HepG2 (cell line): ENCODE measurements around the gene MYO1E. TPM values are rescaled to one million over a fixed set of nuclear protein-coding genes. Genes with fewer than 3 reads are reported as not detected.

Source experiments
- ATAC-seq: fragments of 200-7000 bp; cut with Tn5 transposase; 3 replicates; pipeline ENCODE4 v1.9.1; 2020; ENCODE audit warnings: mild to moderate bottlenecking, moderate library complexity
- BruUV-seq: library from RNA; stranded (reverse); fragments of 400-500 nt; replicated peaks from 2 replicates; lab custom pipeline; 2021; lab: Mats Ljungman, UMichigan
- CTCF ChIA-PET: fragments of 300-600 bp; formaldehyde crosslinking; extraction: SDS; loops from one replicate; lab custom pipeline; 2021; ENCODE audit warnings: low total read pairs, inconsistent platforms, low intra/inter-chr PET ratio; lab: Yijun Ruan, JAX
- POLR2A ChIA-PET: fragments of 350-600 bp; sonication (Branson Sonifier 250); formaldehyde crosslinking; loops from one replicate; lab custom pipeline; 2020; ENCODE audit warnings: antibody characterized with exemption, inconsistent platforms; lab: Yijun Ruan, JAX
- DNase-seq: peaks from one replicate; pipeline ENCODE4 v3.0.0-alpha.2; 2015; ENCODE audit warnings: low spot score
- FAIRE-seq: peaks from 3 replicates; lab custom pipeline; 2011; peaks lifted over from hg19 to GRCh38; lab: Jason Lieb, UNC
- H2AFZ ChIP-seq: one replicate; pipeline ENCODE4 v1.6.1; 2011; ENCODE audit warnings: low read length, inconsistent platforms
- H3K27ac ChIP-seq: fragments of 300-600 bp; 3 replicates; pipeline ENCODE4 v1.8.0; 2011; ENCODE audit warnings: mixed run types, mild to moderate bottlenecking, mixed read lengths, low read length, inconsistent platforms; ENCODE audit not compliant: insufficient read depth; ENCODE audit errors: extremely low read length
- H3K27me3 ChIP-seq, 2 experiments: fragments of 200-600 bp in 1 of 2; 2 replicates in 1 of 2; 3 replicates in 1 of 2; pipeline versions ENCODE4 v1.6.0 to v1.8.0; 2011; ENCODE audit warnings: low read length in 2 of 2, mild to moderate bottlenecking in 2 of 2, moderate library complexity in 2 of 2, inconsistent platforms in 1 of 2; ENCODE audit not compliant: insufficient read depth in 2 of 2, control insufficient read depth in 1 of 2
- H3K36me3 ChIP-seq, 2 experiments: fragments of 200-600 bp in 1 of 2; replicated peaks in 1 of 2; 2 replicates in 1 of 2; 3 replicates in 1 of 2; pipeline versions ENCODE4 v1.5.1 to v1.8.0; 2011; ENCODE audit warnings: low read length in 2 of 2, inconsistent platforms in 1 of 2; ENCODE audit not compliant: insufficient read depth in 2 of 2, control insufficient read depth in 1 of 2
- H3K4me1 ChIP-seq: 2 replicates; pipeline ENCODE4 v1.5.1; 2012; ENCODE audit warnings: low read length, inconsistent platforms; ENCODE audit not compliant: insufficient read depth
- H3K4me2 ChIP-seq: 2 replicates; pipeline ENCODE4 v1.6.0; 2011; ENCODE audit warnings: low read depth, low read length, inconsistent platforms
- H3K4me3 ChIP-seq, 3 experiments: fragments of 200-600 bp in 1 of 3; sonication (generic), shearing (Covaris generic) in 1 of 3; replicated peaks in 1 of 3; 2 replicates each; pipeline ENCODE4 v1.5.1; 2011 to 2016; ENCODE audit warnings: low read length in 3 of 3, inconsistent platforms in 2 of 3, low read depth in 2 of 3, mild to moderate bottlenecking in 2 of 3, control low read depth in 1 of 3, mixed read lengths in 1 of 3; ENCODE audit not compliant: insufficient read depth in 1 of 3
- H3K79me2 ChIP-seq: one replicate; pipeline ENCODE4 v1.6.1; 2011; ENCODE audit warnings: low read length, inconsistent platforms; ENCODE audit not compliant: insufficient read depth
- H3K9ac ChIP-seq: 2 replicates; pipeline ENCODE4 v1.6.0; 2011; ENCODE audit warnings: mild to moderate bottlenecking, low read depth, low read length, inconsistent platforms; ENCODE audit not compliant: insufficient read depth
- H3K9me3 ChIP-seq: 2 replicates; pipeline ENCODE4 v1.5.1; 2012; ENCODE audit warnings: mild to moderate bottlenecking, low read length
- H4K20me1 ChIP-seq: 2 replicates; pipeline ENCODE4 v1.6.0; 2011; ENCODE audit warnings: inconsistent platforms, mild to moderate bottlenecking, low read length, moderate library complexity; ENCODE audit not compliant: insufficient read depth
- HHEX ChIP-seq: IDR thresholded peaks from 2 replicates; pipeline ENCODE4 v1.6.1; 2016; ENCODE audit warnings: control low read depth
- RFX5 ChIP-seq: IDR thresholded peaks from 2 replicates; pipeline ENCODE4 v1.6.1; 2011; ENCODE audit warnings: low read depth, low read length, improper control_type of control experiment
- TSC22D2 ChIP-seq: sonication (generic); formaldehyde crosslinking; IDR thresholded peaks from 2 replicates; pipeline ENCODE4 v1.5.1; 2020; ENCODE audit warnings: missing genetic modification reagents, mild to moderate bottlenecking, borderline replicate concordance
- XBP1 ChIP-seq: sonication (generic); formaldehyde crosslinking; IDR thresholded peaks from 2 replicates; pipeline ENCODE4 v1.5.0; 2020; ENCODE audit warnings: missing genetic modification reagents
- ZNF572 ChIP-seq: sonication (generic); formaldehyde crosslinking; IDR thresholded peaks from 2 replicates; pipeline ENCODE4 v1.5.1; 2020; ENCODE audit warnings: mild to moderate bottlenecking, missing genetic modification reagents
- ZNF841 ChIP-seq: sonication (generic); formaldehyde crosslinking; IDR thresholded peaks from 2 replicates; pipeline ENCODE4 v1.8.1; 2023; ENCODE audit warnings: missing genetic modification reagents, borderline replicate concordance
- ZNF891 ChIP-seq: sonication (generic); formaldehyde crosslinking; IDR thresholded peaks from 2 replicates; pipeline ENCODE4 v1.5.0; 2020; ENCODE audit warnings: mild to moderate bottlenecking, missing genetic modification reagents
- WGBS: methylation state at CpG from one replicate; pipeline ENCODE4 v1.1.6; 2017; ENCODE audit warnings: low lambda C conversion rate; 5-methylcytosine and 5-hydroxymethylcytosine counted together
- in situ Hi-C: cut with HindIII; loops from 2 replicates; pipeline ENCODE4 v1.10.0; 2017; ENCODE audit warnings: low pct_unique_long_range_greater_than_20kb; ENCODE audit not compliant: extremely low pct_ligation_motif_present
- intact Hi-C: fragments of 100-400 bp; cut with micrococcal nuclease; formaldehyde crosslinking; loops from one replicate; pipeline ENCODE4 v1.10.0; 2022; ENCODE audit not compliant: unreplicated experiment
- polyA plus RNA-seq, 8 experiments: library from polyadenylated mRNA; depleted of rRNA in 3 of 8; stranded (reverse) in 7 of 8; unstranded in 1 of 8; fragments of >200 nt; fragmentation: Illumina TruSeq in 4 of 8; extraction: Trizol in 4 of 8; gene quantifications; 2 replicates each; pipeline versions ENCODE4 v1.2.1 to v1.2.3, GENCODE V29; 2011 to 2016; ENCODE audit warnings: low read depth in 4 of 8, missing spikeins in 1 of 8, mixed read lengths in 1 of 8; ENCODE audit not compliant: insufficient read depth in 1 of 8
- total RNA-seq, 5 experiments: library from RNA; depleted of rRNA; stranded (reverse); fragments of >200 nt; fragmentation: Illumina TruSeq; extraction: Trizol; gene quantifications; 2 replicates each; pipeline ENCODE4 v1.2.3, GENCODE V29; 2016; ENCODE audit warnings: low read depth in 1 of 5
- TF ChIP-seq, protein P1 (sequence below): sonication (generic); formaldehyde crosslinking; IDR thresholded peaks from 2 replicates; pipeline ENCODE4 v1.5.0; 2020; ENCODE audit warnings: mild to moderate bottlenecking, missing genetic modification reagents, borderline replicate concordance
- TF ChIP-seq, protein P2 (sequence below): sonication (generic); formaldehyde crosslinking; IDR thresholded peaks from 2 replicates; pipeline ENCODE4 v1.4.0; 2020; ENCODE audit warnings: missing genetic modification reagents
- TF ChIP-seq, protein P3 (sequence below): sonication (generic); formaldehyde crosslinking; IDR thresholded peaks from 2 replicates; pipeline ENCODE4 v1.8.0; 2022; ENCODE audit warnings: mild to moderate bottlenecking, missing genetic modification reagents; ENCODE audit not compliant: insufficient replicate concordance

MYO1E gene
- total and polyA plus RNA-seq, 2 of the 13 experiments (the other 11 are each of a cell fraction or from before 2014, with no cell fraction given), result 15.7 to 25.1 TPM

DNA sequence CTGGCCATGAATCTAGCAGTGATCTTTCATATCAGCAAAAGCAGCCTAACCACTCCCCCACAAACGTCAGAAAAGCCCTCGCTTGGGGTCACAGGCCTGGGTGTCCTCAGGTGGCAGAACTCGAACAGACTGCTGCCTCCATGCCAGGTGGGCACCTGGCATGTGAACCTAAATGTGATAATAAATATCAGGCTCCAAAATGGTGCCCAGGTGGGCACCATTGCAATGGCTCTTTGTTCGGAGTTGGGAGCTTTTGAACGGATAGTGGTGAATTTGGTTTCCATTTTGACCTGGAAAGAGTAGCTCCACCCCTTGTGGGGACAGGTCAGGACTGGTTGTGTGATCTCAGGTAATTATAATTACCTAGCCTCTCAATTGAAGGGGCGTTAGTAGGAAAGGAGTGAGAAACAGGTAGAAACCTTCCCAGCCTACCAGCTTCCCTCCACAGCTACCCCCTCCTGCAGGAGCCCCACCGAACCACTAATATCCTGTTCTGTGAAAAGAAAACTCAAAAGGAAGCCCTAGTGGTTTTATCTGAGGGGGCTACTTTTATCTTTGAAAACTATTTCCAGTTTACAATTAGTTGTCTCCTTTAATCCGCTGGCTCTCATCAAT lies 18.1 kb downstream of the MYO1E start (continued):
- TF ChIP-seq, protein P1, sequence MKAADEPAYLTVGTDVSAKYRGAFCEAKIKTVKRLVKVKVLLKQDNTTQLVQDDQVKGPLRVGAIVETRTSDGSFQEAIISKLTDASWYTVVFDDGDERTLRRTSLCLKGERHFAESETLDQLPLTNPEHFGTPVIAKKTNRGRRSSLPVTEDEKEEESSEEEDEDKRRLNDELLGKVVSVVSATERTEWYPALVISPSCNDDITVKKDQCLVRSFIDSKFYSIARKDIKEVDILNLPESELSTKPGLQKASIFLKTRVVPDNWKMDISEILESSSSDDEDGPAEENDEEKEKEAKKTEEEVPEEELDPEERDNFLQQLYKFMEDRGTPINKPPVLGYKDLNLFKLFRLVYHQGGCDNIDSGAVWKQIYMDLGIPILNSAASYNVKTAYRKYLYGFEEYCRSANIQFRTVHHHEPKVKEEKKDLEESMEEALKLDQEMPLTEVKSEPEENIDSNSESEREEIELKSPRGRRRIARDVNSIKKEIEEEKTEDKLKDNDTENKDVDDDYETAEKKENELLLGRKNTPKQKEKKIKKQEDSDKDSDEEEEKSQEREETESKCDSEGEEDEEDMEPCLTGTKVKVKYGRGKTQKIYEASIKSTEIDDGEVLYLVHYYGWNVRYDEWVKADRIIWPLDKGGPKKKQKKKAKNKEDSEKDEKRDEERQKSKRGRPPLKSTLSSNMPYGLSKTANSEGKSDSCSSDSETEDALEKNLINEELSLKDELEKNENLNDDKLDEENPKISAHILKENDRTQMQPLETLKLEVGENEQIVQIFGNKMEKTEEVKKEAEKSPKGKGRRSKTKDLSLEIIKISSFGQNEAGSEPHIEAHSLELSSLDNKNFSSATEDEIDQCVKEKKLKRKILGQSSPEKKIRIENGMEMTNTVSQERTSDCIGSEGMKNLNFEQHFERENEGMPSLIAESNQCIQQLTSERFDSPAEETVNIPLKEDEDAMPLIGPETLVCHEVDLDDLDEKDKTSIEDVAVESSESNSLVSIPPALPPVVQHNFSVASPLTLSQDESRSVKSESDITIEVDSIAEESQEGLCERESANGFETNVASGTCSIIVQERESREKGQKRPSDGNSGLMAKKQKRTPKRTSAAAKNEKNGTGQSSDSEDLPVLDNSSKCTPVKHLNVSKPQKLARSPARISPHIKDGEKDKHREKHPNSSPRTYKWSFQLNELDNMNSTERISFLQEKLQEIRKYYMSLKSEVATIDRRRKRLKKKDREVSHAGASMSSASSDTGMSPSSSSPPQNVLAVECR (CRISPR knock-in tag), result no peak
- TF ChIP-seq, protein P2, sequence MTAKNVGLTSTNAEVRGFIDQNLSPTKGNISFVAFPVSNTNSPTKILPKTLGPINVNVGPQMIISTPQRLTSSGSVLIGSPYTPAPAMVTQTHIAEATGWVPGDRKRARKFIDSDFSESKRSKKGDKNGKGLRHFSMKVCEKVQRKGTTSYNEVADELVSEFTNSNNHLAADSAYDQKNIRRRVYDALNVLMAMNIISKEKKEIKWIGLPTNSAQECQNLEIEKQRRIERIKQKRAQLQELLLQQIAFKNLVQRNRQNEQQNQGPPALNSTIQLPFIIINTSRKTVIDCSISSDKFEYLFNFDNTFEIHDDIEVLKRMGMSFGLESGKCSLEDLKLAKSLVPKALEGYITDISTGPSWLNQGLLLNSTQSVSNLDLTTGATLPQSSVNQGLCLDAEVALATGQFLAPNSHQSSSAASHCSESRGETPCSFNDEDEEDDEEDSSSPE, result no peak
- TF ChIP-seq, all 625 proteins: peak for 0

DNA sequence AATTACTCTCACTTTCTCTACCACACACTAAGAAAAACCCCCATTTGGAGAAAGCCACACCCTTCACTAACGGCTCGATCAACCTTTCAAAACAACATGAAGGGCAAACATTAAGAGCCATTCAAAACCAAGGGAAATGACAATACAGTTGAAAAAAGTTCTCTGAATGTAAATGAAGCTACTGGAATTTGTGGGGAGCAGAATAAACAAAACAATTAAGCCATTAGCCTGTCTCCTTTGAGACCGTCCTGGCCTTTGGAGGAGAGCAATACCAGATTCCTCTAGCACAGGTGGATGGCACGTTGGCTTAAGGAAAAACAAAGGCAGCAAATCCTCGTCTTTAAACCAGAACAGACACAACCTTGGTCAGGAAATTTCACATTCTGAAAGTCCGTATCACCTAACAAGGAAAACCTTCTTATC lies 18.7 kb downstream of the MYO1E start:
- H2AFZ ChIP-seq, result no peak overlapping the region
- CTCF ChIA-PET, result no interaction called here
- no peak overlapping the region for H3K9ac ChIP-seq
- 99% methylated on average over 6 of the region's 6 CpGs for WGBS
- DNase-seq (no peak), FAIRE-seq (no peak), ATAC-seq (no peak)
- no peak overlapping the region for H3K4me3 ChIP-seq
- H3K27me3 ChIP-seq, result no peaks in the 10 kb centered on the region
- H3K36me3 ChIP-seq, result peaks cover 0 to 2% of the 10 kb centered on the region in 2 experiments; a peak in 1 of 5 replicates
- H3K79me2 ChIP-seq, result peaks cover 22% of the 10 kb centered on the region
- H3K9me3 ChIP-seq, result no peaks in the 10 kb centered on the region
- H3K4me2 ChIP-seq, result no peak overlapping the region
- no peak overlapping the region for H3K27ac ChIP-seq
- no peaks in the 10 kb centered on the region for H4K20me1 ChIP-seq
- POLR2A ChIA-PET, result no interaction called here
- no peaks in the 10 kb centered on the region for H3K4me1 ChIP-seq
- no TSS peak for BruUV-seq
- intact Hi-C loops, result no loop called here
- in situ Hi-C loops, result no loop called here
- no peak for TF ChIP-seq RFX5
- no peak for TF ChIP-seq ZNF891 (CRISPR knock-in tag)
- TF ChIP-seq, protein P3, sequence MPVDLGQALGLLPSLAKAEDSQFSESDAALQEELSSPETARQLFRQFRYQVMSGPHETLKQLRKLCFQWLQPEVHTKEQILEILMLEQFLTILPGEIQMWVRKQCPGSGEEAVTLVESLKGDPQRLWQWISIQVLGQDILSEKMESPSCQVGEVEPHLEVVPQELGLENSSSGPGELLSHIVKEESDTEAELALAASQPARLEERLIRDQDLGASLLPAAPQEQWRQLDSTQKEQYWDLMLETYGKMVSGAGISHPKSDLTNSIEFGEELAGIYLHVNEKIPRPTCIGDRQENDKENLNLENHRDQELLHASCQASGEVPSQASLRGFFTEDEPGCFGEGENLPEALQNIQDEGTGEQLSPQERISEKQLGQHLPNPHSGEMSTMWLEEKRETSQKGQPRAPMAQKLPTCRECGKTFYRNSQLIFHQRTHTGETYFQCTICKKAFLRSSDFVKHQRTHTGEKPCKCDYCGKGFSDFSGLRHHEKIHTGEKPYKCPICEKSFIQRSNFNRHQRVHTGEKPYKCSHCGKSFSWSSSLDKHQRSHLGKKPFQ (CRISPR knock-in tag), result no peak
- TF ChIP-seq HHEX, result no peak
- no peak for TF ChIP-seq XBP1
- TF ChIP-seq TSC22D2 (CRISPR knock-in tag), result no peak
- TF ChIP-seq ZNF572 (CRISPR knock-in tag), result no peak
- no peak for TF ChIP-seq ZNF841
